ENCODE measurements around the gene MEF2B.

GRCh38 chr19:19131989-19132388 lies 38.1 kb downstream of the MEF2B start:
- TF ChIP-seq CTCF (IDR thresholded peaks at IDR 0.05 in 8 of 11, conservative IDR thresholded peaks at IDR 0.05 in 3 of 11), result no peak
- no peak for TF ChIP-seq POLR2AphosphoS5 (IDR thresholded peaks at IDR 0.05)
- no peak for TF ChIP-seq POLR2A (IDR thresholded peaks at IDR 0.05)

Measured in spleen (tissue), 7 donors.